H9 (cell line): ENCODE data around the gene HPDL. TPM values are rescaled to one million over a fixed set of nuclear protein-coding genes. Genes with fewer than 3 reads are reported as not detected.

Source experiments
- DNase-seq: peaks from one replicate; pipeline ENCODE4 v3.0.0-alpha.2; 2017
- H2AFZ ChIP-seq: one replicate; pipeline ENCODE4 v1.6.1; 2013; ENCODE audit warnings: mild to moderate bottlenecking, low read length, control low read depth, moderate library complexity
- H2AK5ac ChIP-seq: 2 replicates; pipeline ENCODE4 v1.6.1; 2013; ENCODE audit warnings: low read length, control low read depth, mixed read lengths; ENCODE audit not compliant: insufficient read length
- H2BK120ac ChIP-seq: one replicate; pipeline ENCODE4 v1.6.1; 2013; ENCODE audit warnings: low read depth, mild to moderate bottlenecking, low read length, control low read depth, inconsistent platforms; ENCODE audit not compliant: poor library complexity, severe bottlenecking
- H2BK12ac ChIP-seq: 2 replicates; pipeline ENCODE4 v1.6.1; 2013; ENCODE audit warnings: low read length, control low read depth, mixed read lengths, low read depth; ENCODE audit not compliant: insufficient read length
- H2BK15ac ChIP-seq: 2 replicates; pipeline ENCODE4 v1.6.1; 2013; ENCODE audit warnings: low read depth, low read length, control low read depth
- H2BK20ac ChIP-seq: one replicate; pipeline ENCODE4 v1.6.1; 2013; ENCODE audit warnings: low read depth, mild to moderate bottlenecking, low read length, control low read depth, inconsistent platforms; ENCODE audit not compliant: poor library complexity, severe bottlenecking
- H2BK5ac ChIP-seq: 2 replicates; pipeline ENCODE4 v1.6.1; 2013; ENCODE audit warnings: low read length, control low read depth, mixed read lengths; ENCODE audit not compliant: insufficient read length
- H3K14ac ChIP-seq: 2 replicates; pipeline ENCODE4 v1.6.1; 2013; ENCODE audit warnings: low read length, control low read depth; ENCODE audit not compliant: insufficient read depth
- H3K18ac ChIP-seq: 2 replicates; pipeline ENCODE4 v1.6.1; 2013; ENCODE audit warnings: low read depth, mild to moderate bottlenecking, mixed read lengths, low read length, control low read depth; ENCODE audit not compliant: insufficient read length
- H3K23ac ChIP-seq: 2 replicates; pipeline ENCODE4 v1.6.1; 2013; ENCODE audit warnings: low read length, control low read depth, mixed read lengths, low read depth; ENCODE audit not compliant: insufficient read length
- H3K23me2 ChIP-seq: 2 replicates; pipeline ENCODE4 v1.6.1; 2013; ENCODE audit warnings: low read depth, mild to moderate bottlenecking, mixed read lengths, low read length, control low read depth; ENCODE audit not compliant: insufficient read length, poor library complexity, severe bottlenecking
- H3K27ac ChIP-seq: 2 replicates; pipeline ENCODE4 v1.5.1; 2013; ENCODE audit warnings: low read length, control low read depth, mixed read lengths, low read depth; ENCODE audit not compliant: insufficient read length
- H3K27me3 ChIP-seq: 2 replicates; pipeline ENCODE4 v1.6.1; 2013; ENCODE audit warnings: low read length, control low read depth, inconsistent platforms; ENCODE audit not compliant: insufficient read depth
- H3K4ac ChIP-seq: 2 replicates; pipeline ENCODE4 v1.6.1; 2013; ENCODE audit warnings: low read depth, mild to moderate bottlenecking, control low read depth, inconsistent platforms, low read length, moderate library complexity
- H3K4me1 ChIP-seq: 2 replicates; pipeline ENCODE4 v1.6.1; 2013; ENCODE audit warnings: low read length, control low read depth, inconsistent platforms; ENCODE audit not compliant: insufficient read depth
- H3K4me2 ChIP-seq: 2 replicates; pipeline ENCODE4 v1.6.1; 2013; ENCODE audit warnings: low read length, control low read depth, mixed read lengths; ENCODE audit not compliant: insufficient read length, insufficient read depth
- H3K56ac ChIP-seq: 2 replicates; pipeline ENCODE4 v1.6.1; 2013; ENCODE audit warnings: low read depth, mild to moderate bottlenecking, mixed read lengths, low read length, control low read depth; ENCODE audit not compliant: insufficient read length
- H3K79me1 ChIP-seq: 2 replicates; pipeline ENCODE4 v1.6.1; 2013; ENCODE audit warnings: low read depth, mild to moderate bottlenecking, moderate library complexity, low read length, control low read depth, inconsistent platforms; ENCODE audit not compliant: insufficient read depth, poor library complexity, severe bottlenecking
- H3K79me2 ChIP-seq: 2 replicates; pipeline ENCODE4 v1.6.1; 2013; ENCODE audit warnings: low read length, control low read depth, inconsistent platforms; ENCODE audit not compliant: insufficient read depth
- H3K9ac ChIP-seq: 2 replicates; pipeline ENCODE4 v1.6.1; 2013; ENCODE audit warnings: low read length, control low read depth, mixed read lengths; ENCODE audit not compliant: insufficient read length; ENCODE audit errors: extremely low read depth
- H3K9me3 ChIP-seq: one replicate; pipeline ENCODE4 v1.6.1; 2013; ENCODE audit warnings: low read depth, low read length, inconsistent platforms; ENCODE audit not compliant: control insufficient read depth
- H3T11ph ChIP-seq: one replicate; pipeline ENCODE4 v1.6.1; 2013; ENCODE audit warnings: mild to moderate bottlenecking, low read length, control low read depth, inconsistent platforms
- H4K20me1 ChIP-seq: one replicate; pipeline ENCODE4 v1.6.1; 2013; ENCODE audit not compliant: control insufficient read depth, insufficient read length, insufficient read depth
- H4K5ac ChIP-seq: 2 replicates; pipeline ENCODE4 v1.6.1; 2013; ENCODE audit warnings: low read depth, mild to moderate bottlenecking, mixed read lengths, low read length, control low read depth; ENCODE audit not compliant: insufficient read length
- H4K8ac ChIP-seq: replicated peaks from 2 replicates; pipeline ENCODE4 v1.6.1; 2013; ENCODE audit warnings: low read length, control low read depth, mixed read lengths, low read depth; ENCODE audit not compliant: insufficient read length
- H4K91ac ChIP-seq: 2 replicates; pipeline ENCODE4 v1.6.1; 2013; ENCODE audit warnings: low read depth, mild to moderate bottlenecking, moderate library complexity, mixed read lengths, low read length, control low read depth; ENCODE audit not compliant: insufficient read length
- H3K27ac Mint-ChIP-seq, 3 experiments: 2 replicates in 2 of 3; 3 replicates in 1 of 3; pipeline ENCODE4 v1.8.0; 2020 to 2021; ENCODE audit warnings: mixed read lengths in 3 of 3, mild to moderate bottlenecking in 1 of 3, moderate library complexity in 1 of 3
- H3K27me3 Mint-ChIP-seq: 2 replicates; pipeline ENCODE4 v1.8.0; 2021; ENCODE audit warnings: low read depth, mild to moderate bottlenecking, moderate library complexity, mixed read lengths
- H3K36me3 Mint-ChIP-seq, 3 experiments: 2 replicates in 2 of 3; 3 replicates in 1 of 3; pipeline ENCODE4 v1.8.0; 2020 to 2021; ENCODE audit warnings: low read depth in 3 of 3, mixed read lengths in 3 of 3; ENCODE audit not compliant: insufficient read depth in 1 of 3
- H3K4me1 Mint-ChIP-seq, 2 experiments: 2 replicates each; pipeline ENCODE4 v1.8.0; 2020; ENCODE audit warnings: mixed read lengths in 2 of 2
- H3K4me3 Mint-ChIP-seq, 2 experiments: 2 replicates in 1 of 2; 3 replicates in 1 of 2; pipeline ENCODE4 v1.8.0; 2020 to 2021; ENCODE audit warnings: mild to moderate bottlenecking in 2 of 2, mixed read lengths in 2 of 2, moderate library complexity in 1 of 2
- H3K9me3 Mint-ChIP-seq, 2 experiments: 2 replicates in 1 of 2; 3 replicates in 1 of 2; pipeline ENCODE4 v1.8.0; 2020; ENCODE audit warnings: mild to moderate bottlenecking in 2 of 2, mixed read lengths in 2 of 2, moderate library complexity in 1 of 2
- CTCF ChIP-seq: fragments of 200-600 bp; sonication (generic); conservative IDR thresholded peaks from 3 replicates; pipeline ENCODE4 v1.8.0; 2021; ENCODE audit warnings: antibody characterized with exemption, mild to moderate bottlenecking
- WGBS: extraction: QIAGEN DNeasy Blood & Tissue Kit; methylation state at CpG from one replicate; pipeline ENCODE4 v1.1.7; 2013; ENCODE audit warnings: missing lambda C conversion rate, low lambda C conversion rate, mixed read lengths; ENCODE audit not compliant: insufficient read length; ENCODE audit errors: extremely low coverage; 5-methylcytosine and 5-hydroxymethylcytosine counted together
- total RNA-seq: library from RNA; stranded (reverse); gene quantifications from 2 replicates; pipeline ENCODE4 v1.2.1, GENCODE V29; 2021

HPDL gene
- total RNA-seq, 1 experiment from 2014 or later: 10.6 TPM

DNA sequence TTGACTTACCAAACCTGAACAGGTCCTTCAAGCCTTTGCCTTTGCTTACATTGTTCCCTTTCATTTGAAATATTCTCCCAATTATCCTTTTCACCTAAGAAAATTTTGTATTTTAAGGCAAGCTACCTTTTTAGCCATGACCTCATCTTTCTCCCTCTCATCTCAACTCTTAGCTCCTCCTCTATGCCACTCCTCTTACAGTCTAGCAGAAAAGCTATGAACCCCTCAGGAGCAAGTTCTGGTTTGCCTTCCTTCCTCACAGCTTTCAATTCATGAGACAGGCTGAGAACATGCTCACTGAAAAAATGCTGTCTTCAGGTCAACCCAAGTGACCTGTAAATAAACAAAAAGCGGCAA, 21.9 kb downstream of the HPDL start:
- Histone ChIP-seq H3K27me3 (no peaks in the 10 kb centered on the region), H3K27ac (no peak overlapping the region)

More for the DNA sequence above, 21.9 kb downstream of the HPDL start:
- Histone ChIP-seq H2BK20ac (no peak overlapping the region), H3K4me1 (no peaks in the 10 kb centered on the region), H3K79me2 (no peaks in the 10 kb centered on the region), H4K8ac (no peak overlapping the region), H2BK15ac (no peak overlapping the region), H3K9ac (no peak overlapping the region), H4K91ac (no peak overlapping the region), H2BK120ac (no peak overlapping the region), H3K18ac (no peak overlapping the region), H2AK5ac (no peak overlapping the region), H3K56ac (no peak overlapping the region), H2BK5ac (no peak overlapping the region), H2AFZ (no peak overlapping the region), H4K5ac (no peak overlapping the region), H3K23ac (no peak overlapping the region), H3K4me2 (no peak overlapping the region), H3K23me2 (no peaks in the 10 kb centered on the region), H3K79me1 (no peaks in the 10 kb centered on the region), H4K20me1 (no peaks in the 10 kb centered on the region), H3K4ac (no peak overlapping the region), H3K14ac (no peak overlapping the region), H3K9me3 (no peaks in the 10 kb centered on the region), H3T11ph (no peak overlapping the region), H2BK12ac (no peak overlapping the region)
- DNase-seq: no peak
- TF ChIP-seq CTCF: no peak
- no peaks in the 10 kb centered on the region for H3K27me3 Mint-ChIP-seq
- peaks cover 6 to 30% (median 9%) of the 10 kb centered on the region in 3 experiments for H3K36me3 Mint-ChIP-seq
- no peak overlapping the region for H3K4me3 Mint-ChIP-seq
- H3K27ac Mint-ChIP-seq: no peak overlapping the region
- no peaks in the 10 kb centered on the region for H3K9me3 Mint-ChIP-seq
- WGBS: no CpG with 5 or more reads among the region's 1 CpG
- H3K4me1 Mint-ChIP-seq: no peaks in the 10 kb centered on the region
